GM18519 (cell line): ENCODE data around the gene DLK1.

Source experiments
- ATAC-seq: cut with Tn5 transposase; IDR thresholded peaks from one replicate; pipeline ENCODE4 v1.9.1; 2021; ENCODE audit warnings: mild to moderate bottlenecking, moderate library complexity; ENCODE audit not compliant: unreplicated experiment, low FRiP score

The DLK1 gene

DNA sequence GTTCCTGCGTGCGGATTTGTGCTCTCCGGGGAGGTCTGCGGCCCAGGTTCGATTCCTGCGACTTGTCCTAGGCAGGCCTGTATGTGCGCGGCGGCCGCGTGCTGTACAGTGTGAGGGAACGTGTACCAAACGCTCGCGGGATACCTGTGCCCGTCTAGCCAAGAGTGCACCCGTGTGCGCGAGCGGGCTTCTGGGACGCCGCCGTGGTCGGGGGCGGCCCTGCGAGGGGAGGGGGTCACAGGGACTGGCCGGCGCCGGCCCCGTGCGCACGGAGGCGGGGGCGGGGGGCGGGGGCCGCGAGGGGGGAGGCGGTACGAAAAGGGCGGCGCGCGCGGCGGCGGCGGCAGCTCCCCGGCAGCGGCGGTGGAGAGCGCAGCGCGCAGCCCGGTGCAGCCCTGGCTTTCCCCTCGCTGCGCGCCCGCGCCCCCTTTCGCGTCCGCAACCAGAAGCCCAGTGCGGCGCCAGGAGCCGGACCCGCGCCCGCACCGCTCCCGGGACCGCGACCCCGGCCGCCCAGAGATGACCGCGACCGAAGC lies at the start of gene DLK1:
TSS of gene DLK1 (plus strand) at position 343 of the 536 bp plus-strand sequence. CDS start at position 520, 177 bp downstream.
- ATAC-seq = no peak

DNA sequence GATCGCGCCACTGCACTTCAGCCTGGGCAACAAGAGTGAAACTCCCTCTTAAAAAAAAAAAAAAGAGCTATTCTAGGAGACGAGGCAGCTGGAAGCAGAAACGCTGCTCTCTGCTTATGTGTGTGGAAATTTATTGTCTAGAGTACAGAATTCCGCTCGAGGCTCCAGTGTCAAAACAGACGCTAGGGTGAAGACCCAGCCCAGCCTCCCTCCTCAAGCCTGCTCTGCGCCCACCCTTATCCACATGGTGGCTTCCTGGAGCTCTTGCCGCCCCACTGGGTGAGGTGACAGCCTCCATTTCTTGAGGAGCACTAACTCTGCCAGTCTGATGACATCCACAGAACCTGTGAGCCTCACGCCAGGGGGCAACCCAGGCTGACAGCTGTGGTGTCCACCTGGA lies 49.5 kb upstream of the DLK1 start:
- no peak for ATAC-seq

DNA sequence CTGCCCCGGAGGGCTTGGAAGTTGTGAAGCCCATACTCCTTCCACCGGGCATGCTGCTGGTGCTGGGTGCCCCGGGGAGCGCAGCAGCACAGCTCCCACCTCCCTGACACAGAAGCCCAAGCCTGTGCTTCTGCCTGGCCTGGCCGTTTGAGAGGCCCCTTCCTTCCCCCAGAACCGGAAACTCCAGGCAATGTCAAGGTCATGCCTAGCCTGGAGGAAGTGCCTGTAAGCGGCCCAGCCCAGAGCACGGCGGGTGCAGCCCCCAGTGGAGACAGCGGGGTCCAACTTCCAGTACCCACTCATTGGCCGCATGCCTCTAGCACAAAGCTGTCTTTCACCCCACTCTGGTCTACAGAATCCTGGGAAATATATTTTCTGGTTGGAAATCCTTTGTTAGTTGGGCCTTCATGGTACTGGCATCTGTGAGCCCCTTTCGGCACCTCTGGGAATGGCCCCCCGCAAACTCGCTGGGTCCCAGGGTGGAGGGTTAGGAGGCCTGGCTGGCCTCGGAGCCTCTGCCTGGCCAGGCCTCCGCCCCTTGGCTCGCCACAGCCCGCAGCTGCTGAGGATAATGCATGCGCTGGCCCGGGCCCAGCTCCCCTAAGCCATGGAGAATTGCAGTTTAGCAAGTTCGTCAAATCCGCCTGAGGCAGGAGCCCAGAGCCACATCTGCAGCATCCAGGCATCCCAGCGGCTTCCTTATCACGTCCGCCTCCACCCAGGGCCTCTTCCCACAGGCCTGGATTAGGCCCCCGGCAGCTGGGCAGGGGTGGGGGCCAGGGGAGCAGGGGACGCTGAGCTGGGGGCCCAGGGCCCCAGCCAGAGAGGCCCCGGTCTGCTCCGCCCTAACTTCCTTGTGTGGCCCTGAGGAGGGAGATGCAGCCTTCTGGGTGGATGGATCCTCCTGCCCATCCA lies 48.9 kb upstream of the DLK1 start:
- ATAC-seq = no peak

DNA sequence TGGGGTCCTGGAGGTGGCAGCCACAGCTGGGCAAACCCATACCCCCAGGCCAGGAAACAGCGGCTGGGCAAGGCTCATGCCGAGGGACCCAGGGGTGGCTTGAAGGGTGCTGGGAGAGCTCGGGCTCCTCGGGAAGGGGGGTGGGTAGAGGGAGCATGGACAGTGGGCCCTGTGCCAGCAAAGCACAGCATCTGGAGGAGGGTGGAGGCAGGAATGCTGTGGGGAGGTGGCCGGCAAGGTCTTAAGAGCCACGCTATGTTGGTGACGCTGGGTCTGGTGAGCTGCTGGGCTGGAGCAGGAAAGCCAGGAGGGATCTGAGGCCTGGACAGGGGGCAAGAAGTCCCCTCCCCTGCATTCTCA lies 48.2 kb upstream of the DLK1 start:
- no peak for ATAC-seq

DNA sequence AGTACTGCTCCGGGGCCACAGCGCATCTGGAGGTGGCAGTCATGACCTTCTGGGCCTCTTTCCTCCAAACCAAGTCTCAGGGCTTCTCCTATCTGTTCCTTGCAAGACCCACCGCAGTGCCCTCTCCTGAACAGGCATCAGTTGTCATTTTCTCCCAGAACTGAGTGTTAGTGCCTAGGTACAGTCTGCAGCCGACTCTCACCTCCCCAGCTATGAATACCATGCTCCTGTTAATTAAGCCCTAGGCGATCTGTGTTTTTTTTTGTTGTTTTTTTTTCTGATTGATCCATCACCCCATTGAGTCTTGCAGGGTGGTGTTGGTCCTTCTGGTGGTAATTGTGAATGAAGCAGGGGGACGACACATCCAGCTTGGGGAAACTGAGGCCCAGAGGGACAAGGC lies 47.5 kb upstream of the DLK1 start:
- no peak for ATAC-seq

DNA sequence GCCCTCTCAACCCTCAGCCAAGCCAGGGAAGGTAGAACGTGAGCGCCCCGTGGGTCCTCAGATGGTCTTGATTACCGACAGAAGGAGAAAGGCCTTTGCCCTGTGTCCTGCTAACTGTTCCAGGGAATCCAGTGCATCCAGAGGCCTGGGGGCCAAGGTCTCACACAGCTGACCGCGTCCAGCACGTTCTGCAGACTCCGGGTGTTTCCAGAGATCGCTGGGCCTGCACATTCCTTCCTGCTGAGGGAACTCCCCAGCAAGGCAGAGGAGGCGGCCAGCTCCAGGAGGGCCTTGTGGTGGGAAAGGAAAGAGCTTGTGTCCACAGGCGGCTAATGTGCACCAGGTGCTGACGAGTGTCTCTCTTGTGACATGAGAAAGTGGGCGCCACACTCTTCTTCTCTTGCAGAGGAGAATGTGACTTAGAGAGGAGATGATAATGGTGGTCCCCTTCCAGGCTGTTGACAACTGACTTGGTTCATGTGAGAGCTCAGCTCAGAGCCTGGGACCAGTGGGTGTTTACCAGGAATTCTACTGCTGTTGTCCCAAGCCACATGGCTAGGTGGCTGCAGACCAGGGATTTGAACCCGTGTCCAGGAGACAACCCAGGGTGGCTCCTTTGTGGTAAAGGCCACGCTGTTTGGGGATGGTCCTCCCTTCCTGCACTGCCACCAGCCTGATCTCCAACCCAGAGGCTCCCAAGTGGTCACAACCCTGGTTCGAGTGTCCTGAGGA lies 46.8 kb upstream of the DLK1 start:
- no peak for ATAC-seq

DNA sequence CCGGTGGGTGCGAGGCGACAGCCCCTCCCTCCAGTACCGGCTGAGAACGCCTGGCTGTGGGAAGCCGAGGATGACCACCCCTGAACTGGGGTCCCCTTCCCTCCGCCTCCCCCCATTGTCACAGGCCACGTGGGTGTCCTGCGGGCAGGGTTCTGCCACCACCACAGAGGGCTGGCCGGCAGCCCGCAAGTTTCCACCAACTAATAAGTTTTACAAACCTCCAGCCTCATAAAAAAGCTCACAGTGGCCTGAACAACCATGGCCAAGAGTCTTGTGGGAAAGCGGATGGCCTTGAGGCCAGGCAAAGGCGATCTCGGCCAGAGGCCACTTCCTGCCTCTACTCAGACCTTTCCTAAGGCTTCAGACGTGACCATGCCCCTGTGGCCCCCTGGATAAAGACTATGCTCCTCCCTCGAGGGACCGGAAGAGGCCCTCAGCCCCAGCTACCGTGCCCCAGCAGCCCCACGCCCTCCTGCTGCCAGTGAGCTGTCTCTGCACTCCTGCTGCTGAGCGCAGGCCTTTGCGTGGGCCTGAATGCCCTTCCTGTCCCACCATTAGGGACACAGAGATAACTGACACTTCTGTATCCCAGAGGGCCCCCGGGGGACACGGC lies 46.1 kb upstream of the DLK1 start:
- no peak for ATAC-seq

DNA sequence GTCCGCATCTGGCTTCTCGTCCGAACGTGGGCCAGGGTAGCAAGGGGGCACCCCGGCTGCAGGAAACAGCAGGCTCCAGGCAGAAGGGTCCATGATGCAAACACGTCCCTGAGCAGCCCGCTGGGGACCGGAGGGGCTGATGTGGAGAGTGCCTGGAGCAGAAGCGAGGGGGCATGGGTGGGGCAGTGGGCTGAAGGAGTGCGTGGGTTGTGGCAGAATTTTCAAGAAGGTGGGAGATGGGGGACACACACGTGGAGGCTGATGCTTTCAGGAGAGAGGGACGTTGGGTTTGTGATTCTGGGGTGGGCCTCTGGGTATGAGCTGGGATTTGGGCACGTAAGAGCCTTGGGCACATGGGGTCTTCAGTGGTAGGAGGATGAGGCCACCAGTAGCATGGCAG lies 45.6 kb upstream of the DLK1 start:
- ATAC-seq = no peak

DNA sequence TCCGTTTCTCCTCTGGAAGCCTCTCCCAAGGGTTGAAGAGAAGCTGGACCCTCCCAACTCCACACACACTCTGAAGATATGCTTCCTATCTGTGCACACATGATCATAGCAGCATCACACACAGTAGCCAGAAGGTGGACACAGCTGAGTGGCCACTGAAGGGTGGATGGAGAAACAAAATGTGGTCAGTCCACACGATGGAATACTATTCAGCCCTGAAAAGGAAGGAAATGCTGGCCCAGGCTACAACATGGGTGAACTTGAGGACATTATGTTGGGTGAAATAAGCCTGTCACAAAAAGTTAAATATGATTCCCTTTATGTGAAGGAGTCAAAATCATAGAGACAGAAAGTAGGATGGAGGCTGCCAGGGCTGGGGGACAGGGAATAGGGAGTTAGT lies 43.9 kb upstream of the DLK1 start:
- no peak for ATAC-seq

DNA sequence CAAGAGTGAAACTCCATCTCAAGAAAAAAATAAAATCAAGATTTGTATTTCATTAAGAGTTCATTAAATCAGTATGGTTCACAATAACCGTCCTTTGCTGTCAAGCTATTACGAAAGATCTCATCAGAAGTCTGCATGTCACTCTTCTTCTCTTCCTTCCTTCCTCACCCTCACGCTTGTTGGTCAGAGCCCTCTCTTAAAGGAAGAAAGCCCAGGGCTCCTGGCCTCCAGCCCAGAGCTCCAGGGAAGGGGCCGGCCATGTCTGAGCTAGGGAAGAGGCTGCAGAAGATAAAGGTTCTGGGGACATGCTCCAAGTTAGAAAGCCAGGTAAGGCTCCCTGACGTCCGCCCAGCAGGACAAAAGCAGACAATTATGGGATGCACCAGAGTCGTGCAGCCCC lies 43.1 kb upstream of the DLK1 start:
- ATAC-seq = no peak

DNA sequence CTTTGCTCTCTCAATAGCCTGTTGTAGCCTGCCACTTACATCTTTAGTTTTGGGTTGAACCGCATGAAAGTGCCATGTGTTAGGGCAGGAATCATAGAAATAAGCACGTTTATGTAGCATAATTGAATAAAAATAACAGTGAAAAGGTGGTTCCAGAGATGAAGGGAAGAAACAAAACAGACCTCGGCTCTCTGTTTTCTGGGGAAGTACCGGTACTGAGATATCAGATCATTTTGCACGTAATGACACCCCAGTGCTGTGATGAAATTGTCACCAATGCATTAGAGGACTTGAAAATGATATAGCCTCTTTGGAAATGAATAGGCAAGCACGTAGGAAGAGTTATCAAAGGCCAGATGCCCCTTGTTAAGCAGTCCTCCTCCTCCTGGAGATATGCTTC lies 42.5 kb upstream of the DLK1 start:
- ATAC-seq = no peak

DNA sequence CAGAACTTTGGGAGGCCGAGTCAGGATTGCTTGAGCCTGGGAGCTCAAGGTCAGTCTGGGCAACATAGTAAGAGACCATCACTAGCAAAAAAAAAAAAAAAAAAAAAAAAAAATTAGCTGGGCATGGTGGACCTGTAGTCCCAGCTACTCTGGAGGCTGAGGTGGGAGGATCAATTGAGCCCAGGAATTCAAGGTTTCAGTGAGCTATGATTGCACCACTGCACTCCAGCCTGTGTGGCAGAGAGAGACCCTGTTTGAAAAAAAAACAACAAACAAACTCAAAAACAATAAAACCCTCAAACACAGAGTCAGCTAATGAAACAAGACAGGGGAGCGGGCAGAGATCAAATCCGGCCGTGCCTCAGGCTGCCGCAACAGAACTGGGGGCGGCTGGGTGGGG lies 41.7 kb upstream of the DLK1 start:
- no peak for ATAC-seq

DNA sequence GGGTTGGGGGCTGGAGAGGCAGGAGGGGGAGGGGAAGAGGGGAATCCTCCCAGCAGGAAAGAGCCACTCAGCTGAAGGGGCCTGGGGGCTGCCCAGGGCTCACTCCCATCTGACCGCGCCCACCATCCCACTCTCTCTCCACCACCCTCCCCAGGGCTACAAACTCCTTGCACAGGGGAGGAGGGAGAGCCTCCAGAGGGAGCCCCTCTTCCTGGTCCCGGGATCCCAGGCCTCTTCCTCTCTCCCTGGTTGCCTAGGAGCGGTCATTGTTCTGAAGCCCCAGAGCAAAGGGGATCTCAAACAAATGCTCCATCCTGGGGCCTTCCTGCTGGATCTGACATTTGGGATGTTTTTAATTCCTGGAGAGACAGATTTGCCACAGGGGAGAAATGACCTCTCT lies 39.8 kb upstream of the DLK1 start:
- no peak for ATAC-seq

DNA sequence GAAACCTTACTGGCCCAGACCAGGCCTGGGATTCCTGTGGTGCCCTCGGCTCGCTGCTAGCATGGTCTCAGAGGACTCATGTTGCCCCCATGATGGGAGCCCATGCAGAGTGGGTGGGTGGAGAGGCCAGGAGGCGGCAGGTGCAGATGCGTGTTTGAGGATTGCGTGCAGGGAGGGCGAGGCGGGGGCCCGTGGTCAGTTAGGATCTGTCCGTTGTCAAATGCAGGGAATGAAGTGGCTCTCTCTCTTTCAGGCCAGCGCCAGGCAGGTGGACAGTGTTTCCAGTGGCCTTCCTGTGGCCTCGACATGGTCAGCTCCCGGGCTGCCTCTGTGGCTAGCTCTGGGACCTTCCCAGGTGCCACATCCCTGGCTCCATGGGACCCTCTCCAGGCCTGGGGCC lies 39.3 kb upstream of the DLK1 start:
- ATAC-seq = no peak

DNA sequence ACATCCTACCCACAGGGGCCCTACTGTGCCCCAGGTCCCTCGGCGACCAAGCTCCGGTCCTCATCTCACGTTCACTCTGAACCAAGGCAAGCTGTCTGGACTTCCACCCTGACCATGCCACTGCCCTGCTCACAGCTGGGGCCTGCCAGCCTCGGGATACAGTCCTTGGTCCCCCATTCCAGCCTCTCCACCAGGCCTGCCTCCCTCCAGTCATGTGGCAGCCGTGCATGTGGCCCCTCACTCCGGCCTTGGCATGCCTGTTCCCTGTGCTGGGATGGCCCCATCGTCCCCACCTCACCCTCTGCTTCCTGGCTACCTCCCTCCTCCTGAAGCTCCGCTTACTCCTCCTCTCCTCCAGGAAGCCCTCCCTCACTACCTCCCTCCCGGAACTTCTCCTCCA lies 38.6 kb upstream of the DLK1 start:
- ATAC-seq = no peak

DNA sequence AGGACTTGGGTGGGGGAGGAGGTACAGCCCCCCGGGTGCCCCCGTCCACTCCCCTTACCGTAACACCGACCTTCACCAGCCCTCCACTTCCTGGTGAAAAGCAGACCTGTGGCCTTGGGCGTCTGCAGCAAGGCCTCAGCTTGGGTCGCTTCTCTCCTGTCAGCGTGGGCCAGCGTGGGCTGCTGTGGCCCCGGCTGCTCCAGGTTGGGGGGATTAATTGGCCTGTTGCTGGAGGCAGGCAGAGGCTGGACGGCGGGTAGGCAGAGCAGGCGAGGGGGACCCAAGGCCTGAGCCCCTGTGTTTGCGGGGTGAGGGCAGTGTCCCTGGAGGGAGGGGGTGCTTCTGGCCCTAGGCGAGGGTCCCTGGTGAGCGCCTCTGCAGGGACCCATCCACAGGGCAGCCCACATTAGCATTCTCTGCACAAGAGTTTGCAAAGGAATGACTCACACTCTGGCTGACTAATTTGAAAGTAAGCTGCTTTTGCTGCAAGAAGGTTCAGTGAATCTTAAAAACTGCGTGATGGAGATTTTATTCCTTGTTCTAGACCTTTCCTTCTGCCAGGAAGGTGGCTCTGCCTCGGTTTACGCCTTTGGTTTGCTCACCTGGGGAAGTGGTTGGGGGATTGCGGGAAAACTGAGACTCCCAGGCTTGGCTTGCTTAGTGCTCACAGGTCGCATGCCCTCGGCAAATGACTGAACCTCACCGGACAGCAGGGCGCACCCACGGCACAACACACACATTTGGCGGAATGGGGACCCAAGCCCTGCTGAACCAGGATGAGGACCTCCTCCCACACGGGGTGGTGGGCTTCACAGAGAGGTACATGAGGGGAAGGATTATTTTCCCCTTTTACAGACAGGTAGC lies 37.9 kb upstream of the DLK1 start:
- no peak for ATAC-seq

DNA sequence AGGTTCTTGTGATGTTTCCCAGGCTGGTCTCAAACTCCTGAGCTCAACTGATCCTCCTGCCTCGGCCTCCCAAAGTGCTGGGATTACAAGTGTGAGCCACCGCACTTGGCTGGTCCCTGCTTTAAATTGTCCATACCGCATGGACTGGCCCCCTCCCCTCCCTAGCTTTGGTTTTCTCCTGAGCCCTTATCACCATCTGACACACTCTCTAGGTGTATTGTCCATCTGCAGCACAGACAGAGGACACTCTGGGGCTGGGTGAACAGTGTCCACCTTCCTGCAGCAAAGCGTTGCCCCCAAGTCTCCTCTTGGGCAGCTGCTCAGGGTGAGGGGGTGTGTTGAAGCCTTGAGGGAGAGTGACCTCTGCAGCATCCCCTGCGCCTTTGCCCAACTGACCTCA lies 36.0 kb upstream of the DLK1 start:
- ATAC-seq = no peak

DNA sequence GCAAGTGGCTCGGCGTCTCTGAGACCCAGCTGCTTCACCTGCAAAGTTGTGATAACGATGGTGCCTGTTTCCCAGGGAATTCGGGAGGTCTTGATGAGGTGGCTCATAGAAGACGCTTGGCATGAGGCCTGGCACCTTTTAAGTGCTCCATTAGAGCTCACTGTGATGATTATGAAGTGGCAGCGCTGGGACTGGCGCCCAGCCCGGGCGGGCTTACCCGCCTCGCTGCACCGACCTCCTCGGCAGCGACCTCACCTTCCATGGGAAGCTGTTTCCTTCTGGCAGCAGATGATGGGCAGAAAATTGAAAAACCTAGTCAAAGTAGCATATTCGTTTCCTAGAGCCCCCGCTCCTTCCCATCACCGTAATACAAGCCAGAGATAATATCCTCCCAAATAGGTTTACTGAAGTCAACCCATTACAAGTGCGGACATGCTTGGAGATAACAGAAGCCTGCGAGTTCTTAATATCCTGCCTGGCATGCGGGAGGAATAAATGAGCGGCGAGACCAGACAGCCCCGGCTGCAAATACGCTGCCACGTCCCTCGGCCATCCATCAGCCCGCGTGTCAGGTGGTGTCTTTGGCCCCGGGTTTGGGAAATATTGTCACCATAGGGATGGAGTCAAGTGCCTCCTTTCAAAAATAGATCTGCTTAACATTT lies 35.2 kb upstream of the DLK1 start:
- no peak for ATAC-seq

DNA sequence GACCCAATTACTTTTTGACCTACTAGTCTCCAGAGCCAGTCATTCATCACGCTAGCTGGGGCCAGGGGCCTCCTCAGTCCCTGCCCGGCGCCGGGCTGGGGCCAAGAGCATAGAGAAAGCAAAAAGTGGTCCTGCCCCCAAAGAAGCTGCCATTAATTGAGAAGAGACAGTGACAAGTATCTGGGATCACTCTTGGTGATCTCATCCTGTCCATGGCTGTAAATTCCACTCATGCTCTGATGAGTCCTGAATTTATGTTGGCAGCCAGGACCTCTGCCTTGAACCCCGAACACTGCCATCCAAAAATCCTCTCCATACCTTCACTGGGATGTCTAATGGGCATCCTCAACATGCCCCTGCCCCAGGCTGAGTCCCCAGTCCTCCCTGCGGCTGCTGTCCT lies 34.4 kb upstream of the DLK1 start:
- no peak for ATAC-seq
